Pancreas (tissue), 10 donors: Measurements from ENCODE around the gene MCF2L2. TPM values are rescaled to one million over a fixed set of nuclear protein-coding genes. Genes with fewer than 3 reads are reported as not detected.
"Not testable (repeated sequence)": the region's sequence is repeated elsewhere in the genome, so short reads cannot be mapped to it uniquely, and the experiment has no call there.

Source experiments
- ATAC-seq, 4 donors: fragments of 200-7000 bp; cut with Tn5 transposase; one replicate each; pipeline versions ENCODE4 v1.8.0 to v1.9.1; 2020; ENCODE audit warnings: mild to moderate bottlenecking in 4 of 4, moderate library complexity in 4 of 4
- DNase-seq, 6 donors: peaks; one replicate each; pipeline ENCODE4 v3.0.0-alpha.2; 2020
- FAIRE-seq: peaks from 2 replicates; lab custom pipeline; 2012; peaks lifted over from hg19 to GRCh38; lab: Jason Lieb, UNC
- H3K27ac ChIP-seq, 4 donors: fragments of 200-600 bp; sonication (generic); 1 replicate in 3 of 4; 2 replicates in 1 of 4; pipeline versions ENCODE4 v1.5.0 to v1.8.0; 2020
- H3K27me3 ChIP-seq, 4 donors: fragments of 200-600 bp; one replicate each; pipeline ENCODE4 v1.8.0; 2021
- H3K36me3 ChIP-seq, 3 donors: fragments of 200-600 bp; sonication (generic) in 1 of 3; one replicate each; pipeline versions ENCODE4 v1.5.0 to v1.8.0; 2020 to 2021
- H3K4me1 ChIP-seq, 3 donors: fragments of 200-600 bp; one replicate each; pipeline ENCODE4 v1.8.0; 2021
- H3K4me3 ChIP-seq, 4 donors: fragments of 200-600 bp; sonication (generic) in 2 of 4; one replicate each; pipeline versions ENCODE4 v1.5.0 to v1.8.0; 2020 to 2021
- H3K9me3 ChIP-seq, 4 donors: fragments of 200-600 bp; one replicate each; pipeline ENCODE4 v1.8.0; 2021
- CTCF ChIP-seq, 4 donors: fragments of 200-600 bp; sonication (generic) in 3 of 4; IDR thresholded peaks; one replicate each; pipeline versions ENCODE4 v1.5.0 to v1.8.0; 2021; ENCODE audit warnings: antibody characterized with exemption in 4 of 4
- WGBS, 2 donors: extraction: QIAGEN DNeasy Blood & Tissue Kit; methylation state at CpG; one replicate each; pipeline ENCODE4 v1.1.7; 2013; 5-methylcytosine and 5-hydroxymethylcytosine counted together
- intact Hi-C, 3 donors: fragments of 100-400 bp; cut with DNase I; formaldehyde crosslinking; loops; one replicate each; pipeline versions ENCODE4 v1.11.1 to v1.14.2; 2022
- polyA plus RNA-seq, 2 donors: library from polyadenylated mRNA; stranded (reverse); fragments of 200-250 nt; gene quantifications; one replicate each; pipeline ENCODE4 v1.2.3, GENCODE V29; 2013
- total RNA-seq, 6 donors: library from RNA; stranded (reverse); fragmentation: NEBNext Ultra II Directional in 4 of 6; extraction: Animal tissue kit (Norgen Biotek cat#: 25700) in 4 of 6; gene quantifications; one replicate each; pipeline versions ENCODE4 v1.2.1 to v1.2.4, GENCODE V29; 2021 to 2023
- donor health status: healthy with polysubstance abuse.
- donor health status: DM: no; HTN: no; CAD: no; lungs with moderate emphysema.
- donor health status: DM: no; HTN: no; CAD: no.
- donor health status: control.
- donor health status: control.
- donor health status: Bipolar disorder and iron deficiency.
- donor health status: DM: yes; HTN: yes; CAD: no.
- donor health status: DM: no; HTN: no; CAD: no.
- donor health status: DM: no; HTN: no; CAD: no.
- donor health status: DM: yes; HTN: yes; CAD: no.

Gene MCF2L2
- total and polyA plus RNA-seq, 8 donors, result 0.54 to 2.0 (median 0.97) TPM

GRCh38 chr3:183375787-183376186 is 52.6 kb downstream of the MCF2L2 start:
- intact Hi-C loops, result no loop called here

GRCh38 chr3:183375337-183375736 is 53.1 kb downstream of the MCF2L2 start:
- no peak overlapping the region for H3K4me3 ChIP-seq
- TF ChIP-seq CTCF (IDR thresholded peaks at IDR 0.05), result no peak
- ATAC-seq (no peak), DNase-seq (no peak), FAIRE-seq (no peak)
- intact Hi-C loops, result no loop called here
- H3K9me3 ChIP-seq, result no peaks in the 10 kb centered on the region
- H3K27ac ChIP-seq, result no peak overlapping the region
- H3K27me3 ChIP-seq, result no peaks in the 10 kb centered on the region
- no peaks in the 10 kb centered on the region for H3K36me3 ChIP-seq
- 65 to 69% methylated on average over 6 of the region's 6 CpGs for WGBS, 2 donors
- no peaks in the 10 kb centered on the region for H3K4me1 ChIP-seq

More at GRCh38 chr3:183375787-183376186, 52.6 kb downstream of the MCF2L2 start:
- Histone ChIP-seq H3K27ac (no peak overlapping the region), H3K9me3 (no peaks in the 10 kb centered on the region), H3K4me3 (no peak overlapping the region), H3K27me3 (no peaks in the 10 kb centered on the region), H3K36me3 (no peaks in the 10 kb centered on the region), H3K4me1 (no peaks in the 10 kb centered on the region)
- peak in 1 of 4 donors; percentile 53 for ATAC-seq
- FAIRE-seq, result no peak
- TF ChIP-seq CTCF (IDR thresholded peaks at IDR 0.05), result no peak
- no peak for DNase-seq
- 80 to 89% methylated on average over 5 of the region's 5 CpGs for WGBS, 2 donors

- ATAC-seq (no peak), FAIRE-seq (no peak), DNase-seq (no peak)
- no peak overlapping the region for H3K27ac ChIP-seq
- 78 to 82% methylated on average over 3 of the region's 3 CpGs for WGBS, 2 donors
- no peaks in the 10 kb centered on the region for H3K36me3 ChIP-seq
- no peaks in the 10 kb centered on the region for H3K27me3 ChIP-seq
- no peaks in the 10 kb centered on the region for H3K9me3 ChIP-seq
- TF ChIP-seq CTCF (IDR thresholded peaks at IDR 0.05), result no peak
- intact Hi-C loops, result no loop called here
- no peaks in the 10 kb centered on the region for H3K4me1 ChIP-seq
- no peak overlapping the region for H3K4me3 ChIP-seq
Observed at GRCh38 chr3:183372911-183373310, 55.5 kb downstream of the MCF2L2 start.

GRCh38 chr3:183371600-183371968 is 56.8 kb downstream of the MCF2L2 start:
- DNase-seq, H3K27ac ChIP-seq, FAIRE-seq, H3K27me3 ChIP-seq, H3K9me3 ChIP-seq, H3K36me3 ChIP-seq, ATAC-seq, H3K4me3 ChIP-seq, H3K4me1 ChIP-seq, intact Hi-C loops: not testable (repeated sequence)
- WGBS, 2 donors, result 76 to 89% methylated on average over 5 of the region's 5 CpGs

GRCh38 chr3:183370391-183370790 is 58.0 kb downstream of the MCF2L2 start:
- FAIRE-seq (no peak), ATAC-seq (no peak), DNase-seq (no peak)
- no peaks in the 10 kb centered on the region for H3K9me3 ChIP-seq
- no peaks in the 10 kb centered on the region for H3K27me3 ChIP-seq
- no peak overlapping the region for H3K4me3 ChIP-seq
- H3K4me1 ChIP-seq, result peaks cover 0 to 8% (median 0%) of the 10 kb centered on the region in 3 donors
- no peak overlapping the region for H3K27ac ChIP-seq
- 98% methylated on average over 4 of the region's 4 CpGs for WGBS, 2 donors
- H3K36me3 ChIP-seq, result no peaks in the 10 kb centered on the region
- no peak for TF ChIP-seq CTCF (IDR thresholded peaks at IDR 0.05)
- intact Hi-C loops, result no loop called here
